Testis (tissue), 3 donors: Measurements from ENCODE around the gene GRIK5. TPM values are rescaled to one million over a fixed set of nuclear protein-coding genes. Genes with fewer than 3 reads are reported as not detected.
A peak's percentile ranks its signal among the peaks of the same experiment; 100 is the strongest.

Source experiments
- DNase-seq: peaks from one replicate; pipeline ENCODE4 v3.0.0-alpha.2; 2019
- H3K27ac ChIP-seq, 2 donors: fragments of 200-600 bp; sonication (generic); one replicate each; pipeline ENCODE4 v1.5.1; 2019
- H3K27me3 ChIP-seq: fragments of 200-600 bp; sonication (generic); one replicate; pipeline ENCODE4 v1.5.1; 2019
- H3K36me3 ChIP-seq: fragments of 200-600 bp; sonication (generic); one replicate; pipeline ENCODE4 v1.5.1; 2017; ENCODE audit warnings: low read depth; ENCODE audit errors: missing control alignments
- H3K4me1 ChIP-seq: fragments of 200-600 bp; sonication (generic); one replicate; pipeline ENCODE4 v1.5.1; 2019
- H3K4me3 ChIP-seq, 2 donors: fragments of 200-600 bp; sonication (generic); one replicate each; pipeline ENCODE4 v1.5.1; 2017 to 2019
- H3K9me3 ChIP-seq: fragments of 200-600 bp; sonication (generic); one replicate; pipeline ENCODE4 v1.5.1; 2017
- CTCF ChIP-seq, 3 experiments: fragments of 450-650 bp in 2 of 3; fragments of 200-600 bp in 1 of 3; sonication (generic) in 1 of 3; IDR thresholded peaks; one replicate each; pipeline ENCODE4 v1.5.1; 2016 to 2019; ENCODE audit warnings: antibody characterized with exemption in 3 of 3, mild to moderate bottlenecking in 2 of 3, moderate library complexity in 1 of 3
- POLR2A ChIP-seq: fragments of 450-650 bp; IDR thresholded peaks from one replicate; pipeline ENCODE4 v1.6.1; 2017; ENCODE audit warnings: antibody characterized with exemption, mild to moderate bottlenecking, moderate library complexity
- WGBS, 2 donors: methylation state at CpG; one replicate each; pipeline ENCODE4 v1.1.5; 2018; 5-methylcytosine and 5-hydroxymethylcytosine counted together
- intact Hi-C: fragments of 100-400 bp; cut with DNase I; formaldehyde crosslinking; loops from one replicate; pipeline ENCODE4 v1.15.1; 2023; ENCODE audit warnings: low total_unique reads
- polyA plus RNA-seq: library from polyadenylated mRNA; stranded (reverse); fragments of 350-450 nt; fragmentation: Illumina TruSeq; extraction: RNeasy Lipid Tissue Mini Kit (QIAGEN cat#74804); gene quantifications from one replicate; pipeline ENCODE4 v1.2.3, GENCODE V29; 2014; ENCODE audit warnings: low read depth, low replicate concordance; ENCODE audit not compliant: insufficient read depth
- total RNA-seq, 2 donors: library from RNA; depleted of rRNA; stranded (reverse); fragments of >200 nt; gene quantifications; one replicate each; pipeline ENCODE4 v1.2.3, GENCODE V29; 2016

Gene GRIK5
- total and polyA plus RNA-seq, 3 donors from 2014 or later, result 31.7 to 87.4 (median 43.8) TPM

GRCh38 chr19:42067315-42067888, 2.6 kb downstream of the GRIK5 start:
- 84 to 88% methylated on average over 6 of the region's 6 CpGs for WGBS, 2 donors
- intact Hi-C loops, result no loop called here
- no peak overlapping the region for H3K4me3 ChIP-seq
- DNase-seq, result no peak
- H3K4me1 ChIP-seq, result no peaks in the 10 kb centered on the region
- H3K9me3 ChIP-seq, result no peaks in the 10 kb centered on the region
- TF ChIP-seq CTCF (IDR thresholded peaks at IDR 0.05) (no peak), POLR2A (no peak)
- H3K27ac ChIP-seq, result no peak overlapping the region
- no peaks in the 10 kb centered on the region for H3K36me3 ChIP-seq
- H3K27me3 ChIP-seq, result no peaks in the 10 kb centered on the region

DNA sequence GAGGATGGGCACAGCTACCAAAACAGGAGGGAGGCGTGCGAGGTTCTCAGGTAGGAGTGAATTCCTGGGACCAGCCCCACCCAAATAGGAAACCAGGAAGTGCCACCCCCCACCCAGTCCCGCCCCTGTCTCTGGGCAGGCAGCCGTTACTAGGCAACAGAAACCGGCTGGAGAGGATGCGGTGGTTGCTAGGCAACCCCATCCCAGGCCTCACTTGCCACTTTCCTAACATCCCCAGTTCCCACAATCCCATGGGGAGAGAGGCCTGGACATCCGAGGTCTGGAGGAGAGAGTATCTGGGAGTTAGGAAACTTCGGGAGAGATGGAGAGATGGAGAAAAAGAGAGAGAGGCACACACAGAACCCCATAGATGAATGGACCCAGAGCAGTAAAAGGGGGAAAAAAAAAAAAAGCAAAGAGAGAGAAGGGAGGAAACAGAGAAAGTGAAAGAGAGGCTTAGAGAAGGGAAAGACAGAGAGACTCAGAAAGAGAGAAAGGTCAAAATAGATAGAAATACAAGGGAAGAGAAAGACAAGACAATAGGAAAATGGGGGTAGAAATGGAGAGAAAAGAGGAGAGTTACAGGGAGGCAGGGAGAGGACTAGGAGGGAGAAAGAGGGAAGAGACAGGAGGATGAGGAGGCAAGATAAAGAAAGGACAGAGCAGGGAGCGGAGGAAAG, 3.8 kb downstream of the GRIK5 start:
- no peak for TF ChIP-seq CTCF (IDR thresholded peaks at IDR 0.05)
- TF ChIP-seq POLR2A, result no peak
- no peaks in the 10 kb centered on the region for H3K36me3 ChIP-seq
- no peaks in the 10 kb centered on the region for H3K27me3 ChIP-seq
- intact Hi-C loops, result no loop called here
- no peak overlapping the region for H3K4me3 ChIP-seq
- DNase-seq, result peak; percentile 37
- no peaks in the 10 kb centered on the region for H3K9me3 ChIP-seq
- 62 to 67% methylated on average over 7 to 9 of the region's 9 CpGs for WGBS, 2 donors
- no peaks in the 10 kb centered on the region for H3K4me1 ChIP-seq
- H3K27ac ChIP-seq, result no peak overlapping the region

DNA sequence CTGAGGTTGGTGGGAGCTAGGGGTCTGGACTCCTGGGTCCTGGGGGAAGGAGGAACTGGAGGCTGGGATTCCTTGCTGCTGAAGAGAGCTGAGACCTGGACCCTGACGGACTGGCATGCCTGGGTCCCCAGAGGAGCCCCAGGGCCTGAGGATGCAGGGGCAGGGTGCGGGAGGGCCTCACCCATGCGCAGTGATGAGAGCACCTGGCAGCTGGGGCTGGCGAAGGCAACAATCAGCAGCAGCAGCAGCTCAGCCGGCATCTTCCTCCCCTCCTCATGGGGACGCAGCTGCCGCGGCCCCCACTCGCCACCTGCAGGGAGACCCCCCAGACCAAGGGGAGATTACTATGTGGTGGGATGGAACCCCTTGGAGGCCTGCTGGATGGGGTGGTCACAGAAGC, 4.5 kb downstream of the GRIK5 start:
- Histone ChIP-seq H3K27ac (no peak overlapping the region), H3K4me3 (no peak overlapping the region), H3K36me3 (no peaks in the 10 kb centered on the region), H3K9me3 (no peaks in the 10 kb centered on the region), H3K4me1 (no peaks in the 10 kb centered on the region), H3K27me3 (no peaks in the 10 kb centered on the region)
- intact Hi-C loops, result no loop called here
- DNase-seq, result no peak
- TF ChIP-seq POLR2A (no peak), CTCF (IDR thresholded peaks at IDR 0.05) (no peak)
- 95 to 100% methylated on average over 2 to 9 of the region's 9 CpGs for WGBS, 2 donors

- intact Hi-C loops, result no loop called here
- Histone ChIP-seq H3K36me3 (no peaks in the 10 kb centered on the region), H3K27ac (no peak overlapping the region), H3K27me3 (no peaks in the 10 kb centered on the region), H3K4me3 (no peak overlapping the region), H3K9me3 (no peaks in the 10 kb centered on the region), H3K4me1 (no peaks in the 10 kb centered on the region)
- DNase-seq, result no peak
- TF ChIP-seq POLR2A, result no peak
- no peak for TF ChIP-seq CTCF (IDR thresholded peaks at IDR 0.05)
- 81 to 89% methylated on average over 6 to 13 of the region's 13 CpGs for WGBS, 2 donors
These were observed 5.0 kb downstream of the GRIK5 start for GRCh38 chr19:42065051-42065450.

DNA sequence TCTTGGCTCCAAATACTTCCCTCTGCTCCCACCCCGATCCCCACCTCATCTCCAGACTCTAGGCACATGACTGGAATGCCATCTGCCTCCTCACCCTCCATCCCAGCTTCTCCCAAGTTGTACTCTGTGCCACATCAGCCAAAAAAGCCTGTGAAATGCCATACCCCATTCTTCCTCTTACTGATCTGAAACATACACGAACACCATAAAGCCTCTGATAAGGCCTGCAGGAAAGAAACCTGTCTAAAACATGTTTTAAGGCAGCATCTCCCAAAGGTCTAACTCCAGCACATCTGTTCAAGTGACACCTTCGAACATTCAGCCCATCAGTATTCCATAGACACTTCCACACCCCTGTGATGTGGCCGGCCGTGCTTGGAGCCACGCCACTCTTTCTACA, 5.6 kb downstream of the GRIK5 start:
- DNase-seq, result no peak
- intact Hi-C loops, result no loop called here
- no peaks in the 10 kb centered on the region for H3K9me3 ChIP-seq
- no peaks in the 10 kb centered on the region for H3K27me3 ChIP-seq
- no peaks in the 10 kb centered on the region for H3K4me1 ChIP-seq
- 87 to 93% methylated on average over 6 of the region's 6 CpGs for WGBS, 2 donors
- H3K36me3 ChIP-seq, result no peaks in the 10 kb centered on the region
- H3K4me3 ChIP-seq, result no peak overlapping the region
- no peak overlapping the region for H3K27ac ChIP-seq
- TF ChIP-seq CTCF (IDR thresholded peaks at IDR 0.05) (no peak), POLR2A (no peak)
